GM08714 (cell line): ENCODE measurements around the gene TSPAN11.

Source experiments
- H3K4me3 ChIP-seq: fragments of 200-500 bp; sonication (Bioruptor generic); 2 replicates; pipeline ENCODE4 v1.5.1; 2014; ENCODE audit warnings: mild to moderate bottlenecking, low read length, inconsistent platforms
- ZNF274 ChIP-seq: IDR thresholded peaks from 2 replicates; pipeline ENCODE4 v1.6.1; 2012; ENCODE audit warnings: mild to moderate bottlenecking, low read depth, low read length

Gene TSPAN11

GRCh38 chr12:30974746-30975500 is 48.4 kb downstream of the TSPAN11 start:
- no peak for TF ChIP-seq ZNF274
- no peak overlapping the region for H3K4me3 ChIP-seq

DNA sequence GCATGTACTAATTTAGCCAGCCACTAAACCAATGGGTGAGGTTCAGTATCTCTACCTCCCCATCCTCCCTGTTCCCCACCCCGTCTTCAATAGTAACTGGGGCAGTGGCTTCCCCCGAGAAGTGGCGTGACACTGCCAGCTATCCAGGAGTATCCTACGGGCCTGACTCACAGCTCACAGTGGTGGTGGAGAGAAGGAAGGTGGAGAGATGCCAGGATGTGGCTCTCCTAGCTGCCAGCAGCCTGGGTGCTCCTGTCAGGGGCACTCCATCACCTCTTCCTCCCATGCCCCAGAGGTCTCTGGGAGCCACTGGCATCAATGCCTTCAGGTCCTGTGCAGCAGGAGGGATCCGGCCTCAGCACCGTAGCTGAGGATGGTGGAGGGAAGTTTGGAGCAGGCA is 49.0 kb downstream of the TSPAN11 start:
- no peak overlapping the region for H3K4me3 ChIP-seq
- no peak for TF ChIP-seq ZNF274

- no peak overlapping the region for H3K4me3 ChIP-seq
- TF ChIP-seq ZNF274 = no peak
Observed at GRCh38 chr12:30976206-30976605, 49.7 kb downstream of the TSPAN11 start.

DNA sequence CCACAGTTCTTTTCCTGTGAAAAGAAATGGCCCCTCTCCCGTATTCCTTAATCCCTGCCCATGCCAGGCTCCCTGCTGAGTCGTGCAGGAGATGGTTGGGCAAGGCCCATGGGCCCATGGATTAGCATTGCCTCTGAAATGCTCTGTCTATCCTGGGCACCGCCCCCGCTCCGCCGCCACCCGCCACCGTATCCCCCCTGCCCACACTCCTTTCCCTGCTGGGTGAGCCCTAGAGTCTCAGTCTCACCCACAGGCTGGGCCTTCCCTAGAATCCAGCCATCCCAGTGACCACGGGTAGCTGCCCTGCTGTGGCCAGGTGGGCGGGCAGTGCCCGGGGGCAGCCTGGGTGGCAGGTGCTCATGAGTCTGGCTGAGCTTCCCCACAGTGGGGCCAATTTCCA is 50.6 kb downstream of the TSPAN11 start:
- H3K4me3 ChIP-seq = no peak overlapping the region
- no peak for TF ChIP-seq ZNF274

DNA sequence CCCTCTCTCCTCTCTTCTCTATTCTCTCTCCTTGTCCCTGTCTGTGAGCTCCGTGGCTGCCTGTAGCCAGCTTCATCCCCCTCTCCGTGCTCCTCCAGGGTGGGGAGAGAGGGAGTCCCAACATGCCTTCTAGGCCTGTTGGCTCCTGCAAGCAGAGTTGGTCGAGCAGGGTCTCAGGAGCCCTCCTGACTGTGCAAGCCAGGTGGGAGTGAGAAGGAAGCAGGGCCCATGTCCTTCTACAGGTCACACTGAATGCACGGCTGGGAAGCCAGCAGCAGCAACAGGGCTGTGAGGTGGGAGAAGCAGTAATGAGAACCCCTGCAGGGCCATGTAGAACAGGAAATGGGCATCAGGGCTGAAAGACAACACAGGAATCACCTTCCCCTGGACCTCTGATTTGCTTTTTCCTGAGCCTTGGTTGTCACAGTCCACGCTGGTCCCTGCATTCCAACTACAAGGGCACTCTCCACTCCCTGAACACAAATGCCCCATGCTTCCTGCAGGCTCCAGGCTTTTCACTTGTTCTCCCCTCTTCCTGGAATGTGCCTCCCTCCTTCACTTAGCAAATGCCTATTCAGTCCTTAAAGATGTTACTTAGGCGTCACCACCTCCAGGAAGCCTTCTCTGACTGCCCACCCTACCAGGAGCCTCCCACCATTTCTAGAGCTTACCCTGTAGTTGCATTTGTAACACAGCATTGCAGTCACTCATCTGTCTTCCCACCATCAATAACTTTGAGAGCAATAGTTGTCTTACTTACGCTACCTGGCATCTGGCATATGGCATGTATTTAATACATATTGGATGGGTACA is 51.2 kb downstream of the TSPAN11 start:
- H3K4me3 ChIP-seq = no peak overlapping the region
- TF ChIP-seq ZNF274 = no peak

DNA sequence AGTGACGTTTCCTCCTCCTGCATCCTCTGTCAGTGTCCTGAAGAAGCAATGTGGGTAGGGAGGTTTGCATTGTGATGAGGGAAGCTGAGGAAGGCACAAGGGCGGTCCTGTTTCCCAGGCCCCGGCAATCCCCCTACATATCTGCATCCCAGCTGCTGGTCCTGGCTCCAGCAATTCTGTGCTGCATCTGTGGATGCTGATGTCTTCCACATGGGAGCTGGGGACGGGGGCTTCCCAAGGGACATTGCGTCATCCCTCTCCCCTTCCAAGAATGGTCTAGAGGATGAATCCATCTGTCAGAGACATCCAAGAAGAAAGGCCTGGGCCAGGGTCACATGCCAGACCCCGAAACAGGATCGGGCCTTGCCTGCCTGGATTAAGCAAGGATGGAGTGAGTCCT is 52.1 kb downstream of the TSPAN11 start:
- H3K4me3 ChIP-seq = no peak overlapping the region
- TF ChIP-seq ZNF274 = no peak

GRCh38 chr12:30979371-30980259 is 53.1 kb downstream of the TSPAN11 start:
- TF ChIP-seq ZNF274 = no peak
- H3K4me3 ChIP-seq = no peak overlapping the region

- no peak overlapping the region for H3K4me3 ChIP-seq
- TF ChIP-seq ZNF274 = no peak
Observed at GRCh38 chr12:30980955-30981662, 54.6 kb downstream of the TSPAN11 start.

DNA sequence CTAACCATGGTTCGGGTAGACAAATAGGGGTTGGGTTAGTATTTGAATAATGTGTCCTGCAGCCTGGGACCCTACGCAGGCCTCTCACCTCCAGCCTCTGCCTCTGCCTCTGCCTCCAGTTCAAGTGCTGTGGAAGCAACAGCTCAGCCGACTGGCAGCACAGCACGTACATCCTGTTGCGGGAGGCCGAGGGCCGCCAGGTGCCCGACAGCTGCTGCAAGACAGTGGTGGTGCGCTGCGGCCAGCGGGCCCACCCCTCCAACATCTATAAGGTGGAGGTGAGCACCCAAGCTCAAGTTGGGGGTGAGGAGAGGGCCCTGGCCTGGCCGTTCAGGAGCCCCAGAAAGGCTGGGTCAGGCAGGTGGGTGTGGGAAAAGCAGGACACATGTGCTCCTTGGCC is 55.9 kb downstream of the TSPAN11 start:
- H3K4me3 ChIP-seq = no peak overlapping the region
- TF ChIP-seq ZNF274 = no peak

- no peak for TF ChIP-seq ZNF274
- H3K4me3 ChIP-seq = no peak overlapping the region
Observed at GRCh38 chr12:30985814-30986452, 59.4 kb downstream of the TSPAN11 start.

- H3K4me3 ChIP-seq = no peak overlapping the region
- no peak for TF ChIP-seq ZNF274
Observed at GRCh38 chr12:30988086-30988485, 61.5 kb downstream of the TSPAN11 start.

- no peak overlapping the region for H3K4me3 ChIP-seq
- TF ChIP-seq ZNF274 = no peak
Observed at GRCh38 chr12:30988646-30989286, 62.2 kb downstream of the TSPAN11 start.

DNA sequence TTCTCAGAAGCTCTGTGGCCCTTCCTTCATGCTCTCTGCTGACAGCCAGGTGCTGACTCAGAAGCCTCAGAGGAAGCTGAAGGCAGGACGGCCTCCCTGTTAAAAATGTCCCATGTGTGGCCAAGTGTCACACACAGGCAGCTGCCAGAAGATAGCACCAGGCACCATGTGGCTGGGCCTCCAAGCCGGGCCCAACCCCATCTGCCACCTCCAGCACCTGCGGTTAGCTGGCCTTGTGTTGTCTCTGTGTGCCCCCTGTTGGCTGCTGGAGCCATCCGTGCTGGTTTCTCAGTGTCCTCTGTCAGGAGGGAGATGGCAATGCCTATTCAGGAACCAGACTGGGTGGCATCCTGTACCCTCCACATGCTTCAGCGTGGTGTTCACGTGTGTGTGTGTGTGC is 63.2 kb downstream of the TSPAN11 start:
- no peak for TF ChIP-seq ZNF274

More for the DNA sequence above, 63.2 kb downstream of the TSPAN11 start:
- no peak overlapping the region for H3K4me3 ChIP-seq
